ENCODE results near the gene SCT.

The SCT gene

DNA sequence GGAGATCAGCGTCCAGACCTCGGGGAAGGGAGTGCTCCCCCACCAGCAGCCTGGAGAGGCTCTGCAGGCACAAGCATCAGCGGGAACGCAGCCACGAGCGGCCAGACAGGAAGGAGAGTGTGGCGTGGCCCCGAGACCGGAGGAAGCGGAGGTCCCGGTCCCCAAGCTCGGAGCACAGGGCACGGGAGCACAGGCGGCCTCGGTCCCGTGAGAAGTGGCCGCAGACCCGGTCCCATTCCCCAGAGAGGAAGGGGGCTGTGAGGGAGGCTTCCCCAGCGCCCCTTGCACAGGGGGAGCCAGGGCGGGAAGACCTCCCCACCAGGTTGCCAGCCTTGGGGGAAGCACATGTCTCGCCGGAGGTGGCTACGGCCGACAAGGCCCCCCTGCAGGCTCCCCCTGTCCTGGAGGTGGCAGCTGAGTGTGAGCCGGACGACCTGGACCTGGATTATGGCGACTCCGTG lies 18.2 kb downstream of the SCT start:
- DNase-seq, result no peak

DNA sequence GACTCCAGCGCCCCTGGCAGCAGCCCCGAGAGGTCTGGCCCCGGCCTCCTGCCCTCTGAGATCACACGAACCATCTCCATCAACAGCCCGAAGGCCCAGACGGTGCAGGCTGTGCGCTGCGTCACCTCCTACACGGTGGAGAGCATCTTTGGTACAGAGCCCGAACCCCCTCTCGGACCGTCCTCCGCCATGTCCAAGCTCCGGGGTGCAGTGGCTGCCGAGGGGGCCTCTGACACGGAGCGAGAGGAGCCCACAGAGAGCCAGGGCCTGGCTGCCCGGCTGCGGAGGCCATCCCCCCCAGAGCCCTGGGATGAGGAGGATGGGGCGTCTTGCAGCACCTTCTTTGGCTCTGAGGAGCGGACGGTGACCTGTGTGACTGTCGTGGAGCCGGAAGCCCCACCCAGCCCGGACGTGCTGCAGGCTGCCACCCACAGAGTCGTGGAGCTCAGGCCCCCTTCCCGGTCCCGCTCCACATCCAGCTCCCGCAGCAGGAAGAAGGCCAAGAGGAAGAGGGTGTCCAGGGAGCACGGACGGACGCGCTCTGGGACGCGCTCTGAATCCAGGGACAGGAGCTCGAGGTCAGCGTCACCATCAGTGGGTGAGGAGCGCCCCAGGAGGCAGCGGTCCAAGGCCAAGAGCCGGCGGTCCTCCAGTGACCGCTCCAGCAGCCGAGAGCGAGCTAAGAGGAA lies 18.9 kb downstream of the SCT start:
- no peak for DNase-seq

DNA sequence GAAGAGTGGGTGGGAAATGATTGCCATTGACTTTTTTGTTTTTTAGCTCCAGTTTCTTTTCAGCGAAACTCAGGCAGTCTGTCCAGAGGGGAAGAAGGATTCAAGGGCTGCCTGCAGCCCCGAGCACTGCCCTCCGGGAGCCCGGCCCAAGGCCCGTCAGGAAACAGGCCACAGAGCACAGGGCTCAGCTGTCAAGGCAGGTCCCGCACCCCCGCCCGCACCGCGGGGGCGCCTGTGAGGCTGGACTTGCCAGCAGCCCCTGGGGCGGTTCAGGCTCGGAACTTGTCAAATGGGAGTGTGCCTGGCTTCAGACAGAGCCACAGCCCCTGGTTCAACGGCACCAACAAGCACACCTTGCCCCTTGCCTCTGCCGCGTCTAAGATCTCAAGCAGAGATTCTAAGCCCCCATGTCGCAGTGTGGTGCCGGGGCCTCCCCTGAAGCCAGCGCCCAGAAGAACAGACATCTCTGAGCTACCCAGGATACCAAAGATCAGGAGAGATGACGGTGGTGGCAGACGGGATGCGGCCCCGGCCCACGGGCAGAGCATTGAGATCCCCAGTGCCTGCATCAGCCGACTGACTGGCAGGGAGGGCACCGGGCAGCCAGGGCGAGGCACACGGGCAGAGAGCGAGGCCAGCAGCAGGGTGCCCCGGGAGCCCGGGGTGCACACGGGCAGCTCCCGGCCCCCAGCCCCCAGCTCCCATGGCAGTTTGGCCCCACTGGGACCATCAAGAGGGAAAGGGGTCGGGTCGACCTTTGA lies 19.8 kb downstream of the SCT start:
- DNase-seq, result no peak

DNA sequence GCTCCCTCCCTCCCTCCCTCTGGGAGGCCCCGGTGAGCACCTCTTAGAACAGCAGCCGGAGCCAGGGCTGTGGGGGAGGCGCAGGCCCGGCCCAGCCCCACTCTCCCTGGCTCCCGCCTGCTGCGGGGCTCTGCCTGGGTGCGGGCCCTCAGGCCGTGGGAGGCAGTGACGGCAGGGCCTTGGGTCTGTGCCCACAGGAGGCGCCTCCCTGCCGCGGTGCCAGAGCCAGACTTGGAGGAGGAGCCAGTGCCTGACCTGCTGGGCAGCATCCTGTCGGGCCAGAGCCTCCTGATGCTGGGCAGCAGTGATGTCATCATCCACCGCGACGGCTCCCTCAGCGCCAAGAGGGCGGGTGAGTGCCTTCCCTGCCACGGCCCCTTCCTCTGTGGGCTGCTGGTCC lies 20.7 kb downstream of the SCT start:
- DNase-seq, result no peak

DNA sequence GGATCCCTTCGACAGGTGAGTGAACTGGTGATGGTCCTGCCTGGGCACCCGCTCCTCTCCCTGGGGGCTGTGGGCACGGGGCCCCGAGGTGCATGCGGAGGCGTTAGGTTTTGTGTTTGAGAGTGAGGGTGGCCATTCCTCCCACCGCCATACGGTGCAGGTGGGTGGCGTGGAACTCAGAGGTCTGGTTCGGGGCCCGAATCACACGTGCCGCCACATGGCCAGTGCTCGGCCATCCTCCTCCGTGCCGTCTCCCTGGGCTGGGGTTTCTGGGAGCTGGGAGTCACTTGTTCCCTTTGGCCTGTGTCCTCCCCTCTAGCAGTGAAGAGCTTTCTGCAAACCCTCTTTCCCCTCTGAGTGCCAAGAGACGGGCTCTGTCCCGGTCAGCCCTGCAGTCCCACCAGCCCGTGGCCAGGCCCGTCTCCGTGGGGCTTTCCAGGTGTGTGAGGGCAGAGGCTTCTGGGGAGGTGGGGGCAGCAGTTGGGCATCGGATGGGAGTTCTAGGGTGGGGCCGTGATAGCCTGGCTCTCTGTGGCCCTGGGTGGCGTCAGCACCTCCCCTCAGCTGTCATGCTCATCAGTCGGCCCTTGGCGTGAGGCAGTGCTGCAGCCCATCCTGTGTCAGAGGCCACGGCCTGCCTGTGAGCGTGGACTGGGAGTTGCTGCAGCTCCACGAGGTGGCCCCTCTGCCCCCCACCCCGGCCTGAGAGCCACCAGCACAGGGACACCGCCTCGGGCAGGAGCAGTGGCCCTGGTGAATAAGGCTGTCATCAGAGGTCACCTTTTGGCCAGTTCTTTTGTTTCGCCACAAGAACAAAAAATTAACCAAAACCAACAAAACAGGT lies 21.5 kb downstream of the SCT start:
- no peak for DNase-seq

DNA sequence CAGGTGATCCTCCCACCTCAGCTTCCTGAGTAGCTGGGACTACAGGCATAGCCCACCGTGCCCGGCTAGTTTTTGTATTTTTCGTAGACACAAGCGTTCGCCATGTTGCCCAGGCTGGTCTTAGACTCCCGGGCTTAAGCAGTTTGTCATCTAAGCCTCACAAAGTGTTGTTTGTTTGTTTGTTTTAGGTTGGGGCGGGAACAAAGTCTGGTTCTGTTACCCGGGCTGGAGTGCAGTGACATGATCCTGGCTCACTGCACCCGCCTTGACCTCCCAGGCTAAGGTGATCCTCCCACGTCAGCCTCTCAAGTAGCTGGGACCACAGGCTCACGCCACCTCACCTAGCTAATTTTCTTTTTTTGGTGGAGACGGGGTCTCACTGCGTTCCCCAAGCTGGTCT lies 23.8 kb downstream of the SCT start:
- DNase-seq, result no peak

DNA sequence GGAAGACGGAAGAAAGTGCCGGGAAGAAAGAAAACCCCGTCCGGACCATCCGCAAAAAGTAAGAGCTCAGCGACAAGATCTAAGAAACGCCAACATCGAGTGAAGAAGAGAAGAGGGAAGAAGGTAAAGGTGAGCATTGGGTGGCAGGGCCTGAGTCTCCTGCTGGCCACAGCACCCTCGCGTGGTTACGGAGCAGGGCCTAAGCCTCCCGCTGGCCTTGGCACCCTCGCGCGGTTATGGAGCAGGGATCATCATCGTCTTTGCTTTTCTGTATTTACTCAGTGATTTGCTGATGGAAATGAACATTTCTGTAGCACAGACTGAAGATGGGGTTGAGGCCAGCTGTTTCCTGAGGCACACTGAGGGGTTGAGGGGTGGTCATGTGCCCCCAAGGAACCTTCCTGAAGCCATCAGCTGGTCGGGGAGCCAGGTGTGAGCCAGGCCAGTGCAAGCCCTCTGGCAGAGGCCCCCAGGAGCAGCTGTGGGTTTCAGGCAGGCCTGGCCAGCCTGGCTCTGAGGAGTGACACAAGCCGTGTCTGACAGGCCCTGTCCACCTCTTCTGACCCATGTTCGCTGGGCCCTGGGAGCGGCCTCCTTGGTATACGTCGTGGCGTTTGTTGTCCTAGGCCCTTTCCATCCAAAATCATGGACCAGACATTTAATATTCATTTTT lies 25.3 kb downstream of the SCT start:
- no peak for DNase-seq

DNA sequence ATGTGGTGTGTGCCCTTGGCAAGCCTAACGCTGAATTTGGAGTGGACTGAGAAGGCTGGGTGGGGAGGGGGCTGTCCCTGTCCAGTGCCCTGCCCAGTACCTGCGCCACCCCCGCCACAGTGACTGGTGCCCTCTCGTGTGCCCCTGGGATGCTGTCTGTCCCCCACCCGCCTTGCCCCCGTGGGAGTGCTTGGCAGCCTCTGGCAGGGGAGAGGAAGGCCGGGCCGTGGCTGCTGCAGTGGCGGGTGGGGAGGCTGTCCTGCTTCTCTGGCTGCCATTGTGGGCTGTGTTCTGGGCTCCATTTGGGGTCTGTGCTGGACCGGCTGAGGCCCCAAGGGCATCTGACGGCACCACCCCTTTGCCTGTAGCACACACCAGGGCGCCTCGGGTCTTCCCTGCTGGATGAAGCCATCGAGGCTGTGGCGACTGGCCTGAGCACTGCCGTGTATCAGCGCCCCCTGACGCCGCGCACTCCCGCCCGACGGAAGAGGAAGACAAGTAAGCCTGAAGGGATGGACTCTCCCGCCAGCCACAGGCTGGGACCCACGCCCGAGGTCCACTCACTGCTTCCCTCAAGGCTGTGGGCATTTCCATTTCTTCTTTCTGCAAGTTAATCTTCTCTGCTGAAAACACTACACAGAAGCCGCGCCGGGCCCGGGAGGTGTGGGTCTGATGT lies 28.8 kb downstream of the SCT start:
- no peak for DNase-seq

DNA sequence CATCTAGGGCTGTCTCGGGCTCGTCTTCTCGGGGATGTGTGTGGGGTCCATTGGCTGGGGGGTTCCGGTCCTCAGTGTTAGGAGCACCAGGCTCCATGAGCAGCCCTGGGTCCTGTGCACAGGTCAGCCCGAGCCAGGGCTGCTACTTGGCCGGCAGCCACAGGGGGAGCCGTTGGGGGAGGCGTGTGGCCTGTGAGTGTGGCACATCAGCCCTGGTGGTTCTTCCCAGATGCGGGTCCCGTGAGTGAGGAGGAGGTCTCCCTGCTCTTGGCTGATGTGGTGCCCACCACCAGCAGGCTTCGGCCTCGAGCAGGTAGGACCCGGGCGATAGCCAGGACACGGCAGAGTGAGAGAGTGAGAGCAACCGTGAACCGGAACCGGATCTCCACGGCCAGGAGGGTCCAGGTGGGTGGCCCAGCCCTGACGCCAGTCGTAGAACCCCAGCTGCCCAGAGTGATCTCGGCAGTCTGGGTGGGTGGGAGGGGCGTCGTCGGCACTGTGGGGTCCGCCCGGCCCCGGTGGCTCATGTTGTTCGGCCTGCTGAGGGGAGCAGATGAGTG lies 29.7 kb downstream of the SCT start:
- DNase-seq, result no peak

DNA sequence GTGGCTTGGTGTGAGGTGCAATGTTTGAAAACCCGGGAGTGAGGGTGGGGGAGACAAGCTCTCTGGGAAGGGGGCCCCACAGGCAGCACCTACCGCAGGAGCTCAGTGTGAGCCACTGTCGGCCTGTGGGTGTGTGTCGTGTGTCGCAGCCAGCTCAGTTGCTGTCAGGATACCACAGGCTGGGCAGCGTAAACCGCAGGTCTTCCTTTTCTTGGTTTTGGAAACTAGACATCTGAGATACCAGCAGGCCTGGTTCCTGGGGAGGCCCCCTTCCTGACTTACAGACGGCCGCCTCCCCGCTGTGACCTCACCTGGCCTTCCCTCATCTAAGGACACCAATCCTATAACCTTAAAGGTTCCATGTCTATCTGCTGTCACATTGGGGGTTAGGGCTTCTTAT lies 30.6 kb downstream of the SCT start:
- DNase-seq, result no peak

DNA sequence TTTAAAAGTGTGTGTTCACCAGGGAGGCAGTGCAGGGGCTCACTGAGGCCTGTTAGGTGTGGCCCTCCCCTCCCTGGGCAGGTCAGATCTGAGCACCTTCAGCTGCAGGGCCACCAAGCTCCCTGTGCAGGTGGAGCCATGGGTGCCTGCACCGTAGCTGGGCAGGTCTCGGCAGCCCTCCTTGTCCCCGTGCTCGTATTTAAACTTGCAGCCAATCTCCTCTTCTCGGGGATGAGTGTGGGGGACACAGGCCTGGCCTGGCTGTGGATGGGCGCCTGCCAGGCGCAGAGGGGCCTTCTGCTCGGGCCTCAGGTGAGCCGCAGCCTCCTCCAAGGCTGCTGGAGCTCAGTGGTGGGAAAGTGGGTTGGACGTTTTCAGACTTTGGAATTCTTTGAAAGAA lies 31.6 kb downstream of the SCT start:
- DNase-seq, result no peak

DNA sequence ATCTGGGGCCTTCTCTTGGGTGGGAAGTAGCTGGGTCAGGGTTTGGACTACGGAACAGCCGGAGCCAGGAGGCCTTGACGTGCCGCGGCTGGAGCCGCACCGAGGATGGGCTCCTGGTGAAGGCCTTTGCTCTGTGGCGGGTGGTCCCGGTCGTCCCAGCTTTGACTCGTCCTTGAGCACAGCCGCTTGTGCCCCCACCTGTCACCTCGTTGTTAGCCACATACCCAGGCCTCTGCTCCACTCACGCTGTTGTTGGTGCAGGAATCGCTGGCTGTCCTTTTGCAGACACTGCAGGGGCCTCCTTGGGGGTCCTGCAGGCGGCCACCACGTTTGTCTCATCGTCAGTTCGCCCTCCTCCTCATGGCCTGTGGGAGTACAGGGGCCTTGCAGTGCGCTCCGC lies 33.6 kb downstream of the SCT start:
- DNase-seq, result no peak

DNA sequence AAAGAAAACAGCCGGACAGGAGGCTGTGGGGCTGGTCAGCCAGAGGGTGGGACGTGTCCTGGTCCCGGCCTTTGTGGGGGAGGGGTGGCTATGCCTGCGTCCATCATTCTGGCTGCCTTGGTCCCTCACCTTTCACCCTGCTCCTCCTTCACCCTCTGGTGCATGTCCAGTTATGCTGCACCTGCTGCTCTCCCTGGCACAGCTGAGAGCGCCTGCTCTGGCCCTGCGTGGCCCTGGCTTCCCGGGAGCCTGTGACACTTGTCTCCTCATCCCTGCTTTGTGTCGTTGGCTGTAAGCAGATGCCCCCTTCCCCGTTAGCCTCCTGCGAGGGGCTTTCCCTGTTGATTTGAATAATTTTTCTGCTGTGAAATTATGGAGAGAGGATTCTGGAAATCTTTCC lies 34.1 kb downstream of the SCT start:
- no peak for DNase-seq

DNA sequence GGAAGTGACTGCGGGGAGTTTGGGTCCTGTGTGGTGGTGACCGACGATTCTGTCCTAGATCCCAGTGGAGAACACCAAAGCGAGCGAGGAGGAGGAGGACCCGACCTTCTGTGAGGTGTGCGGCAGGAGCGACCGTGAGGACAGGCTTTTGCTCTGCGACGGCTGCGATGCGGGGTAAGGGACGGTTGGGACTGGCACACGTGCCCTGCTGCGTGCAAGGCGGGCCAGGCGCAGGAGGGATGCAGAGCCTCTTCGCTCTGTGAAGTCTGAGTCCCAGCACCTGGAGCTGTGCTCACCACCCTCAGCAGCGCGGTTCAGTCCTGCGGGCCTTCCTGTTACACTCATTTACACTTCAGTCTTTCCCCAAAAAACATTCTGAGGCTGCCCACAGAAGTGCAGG lies 34.5 kb downstream of the SCT start:
- DNase-seq, result no peak

DNA sequence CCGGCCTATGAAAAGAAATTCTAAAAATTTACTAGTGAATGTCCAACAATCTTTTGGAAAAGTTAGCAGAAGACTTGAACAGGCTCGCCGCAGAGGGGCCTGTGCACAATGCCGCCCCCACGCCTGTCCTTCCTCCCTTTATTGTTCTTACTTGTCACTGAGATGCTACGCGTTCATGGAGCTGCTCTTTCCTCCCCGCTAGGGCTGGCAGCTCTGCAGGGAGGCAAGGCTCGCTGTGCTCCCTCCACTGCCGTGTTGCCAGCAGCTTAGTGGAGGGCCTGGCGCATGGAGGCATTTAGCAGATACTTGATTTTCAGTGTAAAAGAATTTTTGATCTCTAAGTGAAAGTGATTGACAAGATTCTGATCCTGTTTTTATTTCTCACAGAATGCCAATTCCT lies 36.0 kb downstream of the SCT start:
- DNase-seq, result no peak

DNA sequence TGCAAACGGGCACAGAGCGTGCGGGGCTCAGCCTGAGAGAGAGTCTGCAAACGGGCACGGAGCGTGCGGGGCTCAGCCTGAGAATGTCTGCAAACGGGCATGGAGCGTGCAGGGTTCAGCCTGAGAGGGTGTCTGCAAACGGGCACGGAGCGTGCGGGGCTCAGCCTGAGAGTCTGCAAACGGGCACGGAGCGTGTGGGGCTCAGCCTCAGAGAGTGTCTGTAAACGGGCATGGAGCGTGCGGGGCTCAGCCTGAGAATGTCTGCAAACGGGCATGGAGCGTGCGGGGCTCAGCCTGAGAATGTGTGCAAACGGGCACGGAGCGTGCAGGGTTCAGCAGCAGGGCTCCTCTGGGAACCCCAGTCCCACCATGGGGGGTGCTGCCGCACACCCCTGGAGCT lies 37.2 kb downstream of the SCT start:
- DNase-seq, result no peak

DNA sequence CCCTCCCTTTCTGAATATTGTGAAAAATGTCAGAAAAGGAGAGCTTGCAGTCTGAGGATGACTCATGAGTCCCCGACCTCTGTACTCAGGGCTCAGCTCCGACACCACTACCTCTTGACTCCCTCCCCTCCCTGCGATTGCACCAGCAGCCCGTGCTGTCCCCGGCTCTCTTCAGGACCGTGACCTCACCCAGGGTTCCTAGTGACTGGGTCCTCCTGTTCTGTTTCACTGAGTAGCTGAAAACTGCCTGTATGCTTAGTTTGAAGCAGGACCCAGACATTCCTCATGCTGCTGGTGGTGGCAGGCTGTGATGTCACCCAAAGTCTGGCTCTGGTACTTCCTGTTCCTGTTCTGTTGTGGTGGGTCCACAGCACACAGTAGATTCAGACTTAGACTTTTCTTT lies 39.0 kb downstream of the SCT start:
- DNase-seq, result peak; percentile 62

DNA sequence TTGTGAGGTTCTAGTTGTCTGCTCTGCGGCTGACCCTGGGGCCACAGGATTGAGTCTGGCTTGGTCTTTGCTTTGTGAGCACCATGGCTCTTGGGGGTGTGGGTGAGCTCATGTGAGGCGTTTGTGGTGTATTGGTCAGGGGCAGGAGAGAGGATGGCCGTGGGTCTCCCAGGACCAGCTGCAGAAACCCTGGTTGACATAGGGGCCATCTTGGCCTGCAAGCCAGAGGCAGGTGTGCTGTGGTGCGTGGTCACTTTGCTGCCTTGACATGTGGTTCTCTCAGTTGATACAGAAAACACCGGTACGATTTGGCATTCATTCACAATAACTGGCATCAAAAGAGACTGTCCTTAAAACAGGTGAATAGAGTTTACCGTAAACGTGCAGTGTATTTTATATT lies 39.4 kb downstream of the SCT start:
- no peak for DNase-seq

DNA sequence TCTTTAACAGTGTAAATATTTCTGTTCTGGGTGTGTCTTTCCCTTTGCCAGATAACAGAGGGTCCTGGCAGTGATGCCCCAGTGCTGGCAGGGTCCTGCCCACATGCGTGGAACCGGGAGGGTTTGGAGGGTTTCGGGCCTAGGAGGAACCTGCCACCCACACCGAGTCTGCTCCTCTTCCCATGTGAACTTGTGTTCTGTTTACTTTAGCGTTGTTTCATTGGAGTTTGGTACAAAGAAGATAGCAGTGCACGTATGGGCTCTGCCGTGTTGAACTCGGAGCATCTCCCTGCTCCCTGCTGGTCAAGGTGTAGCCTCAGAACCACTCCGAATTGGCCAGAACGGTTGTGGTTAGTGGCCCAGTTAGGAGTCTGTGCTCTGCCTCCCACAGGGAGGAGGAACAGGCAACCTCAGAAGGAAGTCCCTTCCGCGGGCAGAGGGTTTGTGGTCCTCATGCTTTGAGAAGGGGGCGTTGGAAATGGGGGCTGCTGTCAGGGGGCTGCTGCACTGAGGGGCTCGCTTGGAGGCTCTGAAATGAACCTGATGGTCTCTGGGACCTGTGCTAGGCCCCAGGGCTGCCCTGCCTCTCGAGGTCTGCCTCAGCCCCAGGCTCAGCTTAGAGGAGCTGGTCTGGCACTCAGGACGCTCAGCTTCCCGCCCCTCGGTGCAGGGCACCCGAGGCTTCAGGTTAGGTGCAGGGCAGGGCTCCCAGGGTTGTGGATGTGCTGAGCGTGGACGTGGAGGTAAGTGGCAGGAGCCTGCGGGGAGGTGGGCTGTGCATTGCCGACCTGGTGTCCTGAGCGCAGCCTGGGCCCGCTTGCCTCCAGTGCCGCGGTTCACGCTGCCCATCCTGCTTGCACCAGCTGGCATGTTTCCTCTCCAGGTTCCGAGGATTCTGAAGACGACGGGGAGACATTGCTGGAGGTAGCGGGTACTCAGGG lies 40.3 kb downstream of the SCT start:
- no peak for DNase-seq

DNA sequence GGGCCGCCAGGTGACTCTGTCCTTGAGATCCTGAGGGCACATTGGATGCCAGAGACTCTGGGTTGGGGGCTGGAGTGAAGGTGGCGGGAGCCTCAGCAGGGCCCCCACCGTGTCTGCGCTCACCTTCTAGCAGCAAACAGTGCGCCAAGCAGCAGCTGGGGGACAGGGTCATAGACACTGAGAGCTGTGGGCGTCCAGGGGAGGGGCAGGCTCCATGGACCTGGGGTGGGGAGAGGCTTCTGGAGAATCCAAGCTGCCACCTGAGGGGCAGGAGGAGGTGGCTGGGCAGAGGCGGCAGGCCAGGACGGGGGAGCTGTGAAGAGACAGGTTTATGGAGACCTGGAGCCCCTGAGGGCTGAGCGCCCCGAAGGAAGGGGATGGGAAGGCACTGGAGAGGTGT lies 42.7 kb downstream of the SCT start:
- DNase-seq, result no peak

DNA sequence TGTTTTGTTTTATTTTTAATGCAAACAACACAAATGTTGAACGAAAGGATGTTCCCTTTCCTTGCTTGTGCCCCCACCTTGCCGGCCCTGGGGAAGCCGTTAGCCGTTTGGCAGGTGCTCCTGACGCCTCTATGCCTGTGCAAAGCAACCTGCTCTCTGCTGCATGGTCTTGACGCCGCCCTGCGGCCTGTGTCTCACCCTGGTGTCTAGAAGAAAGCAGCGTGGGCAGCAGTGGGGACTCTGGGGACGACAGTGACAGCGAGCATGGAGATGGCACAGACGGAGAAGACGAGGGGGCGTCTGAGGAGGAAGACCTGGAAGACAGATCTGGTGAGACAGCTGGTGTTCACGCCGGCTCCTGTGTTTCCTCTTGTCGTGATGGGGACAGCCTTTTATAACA lies 45.2 kb downstream of the SCT start:
- no peak for DNase-seq
